SK-N-SH treated with all-trans-retinoic acid at 6 μM for 48 hours (cell line): ENCODE data around the gene DCDC2C.

Experiments
- ATAC-seq: fragments of 200-7000 bp; cut with Tn5 transposase; 3 replicates; pipeline ENCODE4 v1.9.1; 2020; ENCODE audit warnings: mild to moderate bottlenecking, moderate library complexity
- BACH2 ChIP-seq: fragments of 250-450 bp; sonication (Bioruptor Pico); IDR thresholded peaks from 2 replicates; pipeline ENCODE4 v1.9.0; 2021; ENCODE audit warnings: mild to moderate bottlenecking, borderline replicate concordance
- CREB5 ChIP-seq: fragments of 250-450 bp; sonication (Bioruptor Pico); IDR thresholded peaks from 2 replicates; pipeline ENCODE4 v1.5.1; 2020; ENCODE audit warnings: low read depth, mild to moderate bottlenecking, moderate library complexity
- CSDC2 ChIP-seq: fragments of 250-450 bp; sonication (Bioruptor Pico); IDR thresholded peaks from 2 replicates; pipeline ENCODE4 v1.5.0; 2020; ENCODE audit warnings: mild to moderate bottlenecking, moderate library complexity
- CSRNP3 ChIP-seq: fragments of 250-450 bp; sonication (Bioruptor Pico); IDR thresholded peaks from 2 replicates; pipeline ENCODE4 v1.5.1; 2021; ENCODE audit warnings: mild to moderate bottlenecking, moderate library complexity
- ESRRG ChIP-seq: fragments of 250-450 bp; sonication (Bioruptor Pico); IDR thresholded peaks from 2 replicates; pipeline ENCODE4 v1.6.1; 2021; ENCODE audit warnings: mild to moderate bottlenecking
- ISL1 ChIP-seq: fragments of 250-450 bp; sonication (Bioruptor Pico); IDR thresholded peaks from 2 replicates; pipeline ENCODE4 v2.1.2; 2022; ENCODE audit warnings: mild to moderate bottlenecking, moderate library complexity
- OSR1 ChIP-seq: fragments of 250-450 bp; sonication (Bioruptor Pico); IDR thresholded peaks from 2 replicates; pipeline ENCODE4 v1.8.0; 2022; ENCODE audit warnings: moderate library complexity, mild to moderate bottlenecking, inconsistent platforms
- PATZ1 ChIP-seq: fragments of 250-450 bp; sonication (Bioruptor Pico); IDR thresholded peaks from 2 replicates; pipeline ENCODE4 v1.8.0; 2020; ENCODE audit warnings: mild to moderate bottlenecking, moderate library complexity, borderline replicate concordance
- POU6F1 ChIP-seq: fragments of 250-450 bp; sonication (Bioruptor Pico); IDR thresholded peaks from 2 replicates; pipeline ENCODE4 v1.8.0; 2021; ENCODE audit warnings: low read depth, mild to moderate bottlenecking, moderate library complexity, borderline replicate concordance
- PPARA ChIP-seq: fragments of 250-450 bp; sonication (Bioruptor Pico); IDR thresholded peaks from 2 replicates; pipeline ENCODE4 v1.5.0; 2020; ENCODE audit warnings: mild to moderate bottlenecking, borderline replicate concordance
- RARB ChIP-seq: fragments of 250-450 bp; sonication (Bioruptor Pico); IDR thresholded peaks from 2 replicates; pipeline ENCODE4 v1.8.0; 2021; ENCODE audit warnings: mild to moderate bottlenecking, moderate library complexity
- SNAI2 ChIP-seq: fragments of 250-450 bp; sonication (Bioruptor Pico); IDR thresholded peaks from 2 replicates; pipeline ENCODE4 v1.5.0; 2020; ENCODE audit warnings: mild to moderate bottlenecking, moderate library complexity
- TOX ChIP-seq: fragments of 250-450 bp; sonication (Bioruptor Pico); IDR thresholded peaks from 2 replicates; pipeline ENCODE4 v1.8.0; 2021; ENCODE audit warnings: mild to moderate bottlenecking, moderate library complexity, borderline replicate concordance
- TSHZ2 ChIP-seq: fragments of 250-450 bp; sonication (Bioruptor Pico); IDR thresholded peaks from 2 replicates; pipeline ENCODE4 v1.5.0; 2020; ENCODE audit warnings: mild to moderate bottlenecking, moderate library complexity
- ZC3H10 ChIP-seq: fragments of 250-450 bp; sonication (Bioruptor Pico); IDR thresholded peaks from 2 replicates; pipeline ENCODE4 v1.5.1; 2021; ENCODE audit warnings: mild to moderate bottlenecking, moderate library complexity
- ZFP3 ChIP-seq: fragments of 250-450 bp; sonication (Bioruptor Pico); IDR thresholded peaks from 2 replicates; pipeline ENCODE4 v1.5.0; 2020; ENCODE audit warnings: mild to moderate bottlenecking, moderate library complexity
- ZFP30 ChIP-seq: fragments of 450-650 bp; formaldehyde crosslinking; IDR thresholded peaks from 2 replicates; pipeline ENCODE4 v1.5.0; 2022; ENCODE audit warnings: mild to moderate bottlenecking, moderate library complexity
- ZNF565 ChIP-seq: fragments of 450-650 bp; formaldehyde crosslinking; conservative IDR thresholded peaks from 2 replicates; pipeline ENCODE4 v1.5.0; 2020; ENCODE audit warnings: low read depth, mild to moderate bottlenecking, moderate library complexity
- ZNF70 ChIP-seq: fragments of 450-650 bp; formaldehyde crosslinking; IDR thresholded peaks from 2 replicates; pipeline ENCODE4 v1.5.0; 2020; ENCODE audit warnings: mild to moderate bottlenecking, moderate library complexity
- ZNF8 ChIP-seq: fragments of 450-650 bp; formaldehyde crosslinking; IDR thresholded peaks from 2 replicates; pipeline ENCODE4 v1.5.0; 2020; ENCODE audit warnings: mild to moderate bottlenecking, moderate library complexity

The DCDC2C gene

GRCh38 chr2:3727397-3728045, 24.1 kb downstream of the DCDC2C start:
- no peak for ATAC-seq
- TF ChIP-seq ZNF565 (CRISPR knock-in tag) (no peak), TSHZ2 (no peak), ZFP30 (no peak), CREB5 (CRISPR knock-in tag) (no peak), ZNF70 (no peak), ZFP3 (CRISPR knock-in tag) (no peak), CSDC2 (CRISPR knock-in tag) (no peak), SNAI2 (CRISPR knock-in tag) (no peak), CSRNP3 (no peak), OSR1 (no peak), ZC3H10 (CRISPR knock-in tag) (no peak), PATZ1 (CRISPR knock-in tag) (no peak), RARB (CRISPR knock-in tag) (no peak), TOX (no peak), ISL1 (CRISPR knock-in tag) (no peak), ZNF8 (CRISPR knock-in tag) (no peak)

GRCh38 chr2:3728104-3729054, 25.0 kb downstream of the DCDC2C start:
- peak; percentile 70 for ATAC-seq
- TF ChIP-seq CSRNP3 (no peak), ZNF565 (CRISPR knock-in tag) (no peak), ZFP3 (CRISPR knock-in tag) (no peak), ZC3H10 (CRISPR knock-in tag) (no peak), CSDC2 (CRISPR knock-in tag) (no peak), ESRRG (CRISPR knock-in tag) (no peak), SNAI2 (CRISPR knock-in tag) (no peak), OSR1 (no peak), PPARA (CRISPR knock-in tag) (no peak)

GRCh38 chr2:3729055-3729448, 25.7 kb downstream of the DCDC2C start:
- no peak for TF ChIP-seq BACH2 (CRISPR knock-in tag)
- TF ChIP-seq TOX, result no peak
- no peak for TF ChIP-seq ZNF70
- no peak for TF ChIP-seq ISL1 (CRISPR knock-in tag)
- no peak for TF ChIP-seq CREB5 (CRISPR knock-in tag)
- TF ChIP-seq CSRNP3, result no peak
- no peak for TF ChIP-seq ZNF565 (CRISPR knock-in tag)
- TF ChIP-seq POU6F1 (CRISPR knock-in tag), result no peak
- no peak for ATAC-seq
